Left ventricle myocardium inferior (tissue), 1 donor: ENCODE results near the gene SRM. TPM values are rescaled to one million over a fixed set of nuclear protein-coding genes. Genes with fewer than 3 reads are reported as not detected.

Source experiments
- DNase-seq: peaks from one replicate; pipeline ENCODE4 v3.0.0-alpha.2; 2020
- H3K27ac ChIP-seq: fragments of 200-600 bp; replicated peaks from 2 replicates; pipeline ENCODE4 v1.8.0; 2021
- H3K27me3 ChIP-seq: fragments of 200-600 bp; 2 replicates; pipeline ENCODE4 v1.8.0; 2021; ENCODE audit warnings: low read depth
- H3K36me3 ChIP-seq: fragments of 200-600 bp; 2 replicates; pipeline ENCODE4 v1.8.0; 2021
- H3K4me1 ChIP-seq: fragments of 200-600 bp; 2 replicates; pipeline ENCODE4 v1.8.0; 2021
- H3K4me3 ChIP-seq: fragments of 200-600 bp; 2 replicates; pipeline ENCODE4 v1.8.0; 2021; ENCODE audit warnings: mild to moderate bottlenecking, moderate library complexity
- H3K9me3 ChIP-seq: fragments of 200-600 bp; replicated peaks from 2 replicates; pipeline ENCODE4 v1.8.0; 2021
- CTCF ChIP-seq: fragments of 200-600 bp; IDR thresholded peaks from 2 replicates; pipeline ENCODE4 v1.8.0; 2021; ENCODE audit warnings: antibody characterized with exemption, mild to moderate bottlenecking, borderline replicate concordance
- intact Hi-C: fragments of 100-400 bp; cut with micrococcal nuclease; formaldehyde crosslinking; loops from one replicate; pipeline ENCODE4 v1.11.0; 2022
- total RNA-seq: library from RNA; stranded (reverse); fragmentation: NEBNext Ultra II Directional; extraction: Animal tissue kit (Norgen Biotek cat#: 25700); gene quantifications from one replicate; pipeline ENCODE4 v1.2.1, GENCODE V29; 2021
- donor health status: DM: no; HTN: yes; CAD: no; lungs with severe emphysema.

Gene SRM
- total RNA-seq, 1 donor from 2014 or later = 53.9 TPM

GRCh38 chr1:11072216-11072917 lies 12.5 kb upstream of the SRM start:
- no peak overlapping the region for H3K27ac ChIP-seq
- no peak overlapping the region for H3K4me3 ChIP-seq
- H3K4me1 ChIP-seq = no peaks in the 10 kb centered on the region
- H3K36me3 ChIP-seq = peaks cover 100% of the 10 kb centered on the region
- H3K27me3 ChIP-seq = no peaks in the 10 kb centered on the region
- no peaks in the 10 kb centered on the region for H3K9me3 ChIP-seq
- DNase-seq = no peak
- intact Hi-C loops = no loop called here
- no peak for TF ChIP-seq CTCF

DNA sequence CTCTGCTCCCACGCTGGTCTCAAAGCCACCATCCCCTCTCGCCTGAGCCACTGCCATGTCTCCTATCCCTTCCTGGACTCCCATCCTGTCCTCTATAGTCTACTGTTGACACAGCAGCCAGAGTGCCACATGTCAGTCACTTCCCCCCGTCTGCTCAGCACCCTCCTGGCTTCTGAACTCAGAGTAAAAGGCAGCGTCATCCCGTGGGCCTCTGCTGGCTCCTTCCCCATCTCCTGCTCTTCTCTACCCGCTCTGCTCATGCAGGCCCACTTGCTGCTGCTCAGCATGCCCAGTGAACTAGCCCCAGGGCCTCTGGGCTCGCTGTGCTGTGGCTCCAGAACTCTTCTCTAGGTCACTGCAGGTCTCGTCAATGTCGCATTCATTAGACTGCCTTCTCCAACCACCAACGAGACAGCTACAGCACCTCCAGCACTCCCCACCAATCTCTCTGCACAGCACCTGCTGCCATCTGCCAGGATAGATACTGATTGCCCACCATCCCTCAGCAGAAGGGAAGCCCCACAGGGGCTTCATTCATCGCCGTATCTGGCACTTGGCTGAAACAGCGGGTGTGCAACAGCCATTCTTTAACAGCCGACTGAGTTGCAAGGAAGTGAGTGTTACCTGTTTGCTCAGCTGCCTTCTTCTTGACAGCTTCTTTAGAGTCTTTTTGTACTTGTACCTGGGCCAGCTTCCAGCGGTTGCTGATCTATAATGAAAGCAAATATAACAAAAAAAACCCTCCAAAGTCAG lies 11.8 kb upstream of the SRM start:
- H3K27me3 ChIP-seq = no peaks in the 10 kb centered on the region
- no peak overlapping the region for H3K27ac ChIP-seq
- no peak for TF ChIP-seq CTCF
- H3K4me1 ChIP-seq = no peaks in the 10 kb centered on the region
- H3K9me3 ChIP-seq = no peaks in the 10 kb centered on the region
- H3K4me3 ChIP-seq = no peak overlapping the region
- DNase-seq = no peak
- H3K36me3 ChIP-seq = peaks cover 98% of the 10 kb centered on the region
- intact Hi-C loops = no loop called here

GRCh38 chr1:11070876-11071275 lies 11.1 kb upstream of the SRM start:
- Histone ChIP-seq H3K4me1 (no peaks in the 10 kb centered on the region), H3K27ac (no peak overlapping the region), H3K36me3 (peaks cover 97% of the 10 kb centered on the region), H3K4me3 (no peak overlapping the region), H3K9me3 (no peaks in the 10 kb centered on the region), H3K27me3 (no peaks in the 10 kb centered on the region)
- intact Hi-C loops = no loop called here
- no peak for DNase-seq
- TF ChIP-seq CTCF = no peak

- no peak overlapping the region for H3K27ac ChIP-seq
- TF ChIP-seq CTCF = no peak
- DNase-seq = no peak
- H3K9me3 ChIP-seq = peaks cover 5% of the 10 kb centered on the region
- H3K4me3 ChIP-seq = no peak overlapping the region
- no peaks in the 10 kb centered on the region for H3K4me1 ChIP-seq
- peaks cover 92% of the 10 kb centered on the region for H3K36me3 ChIP-seq
- intact Hi-C loops = no loop called here
- no peaks in the 10 kb centered on the region for H3K27me3 ChIP-seq
Measured at GRCh38 chr1:11068600-11069473, 9.0 kb upstream of the SRM start.
